ENCODE data around the gene ZNF668.
"Not testable (repeated sequence)": the region's sequence is repeated elsewhere in the genome, so short reads cannot be mapped to it uniquely, and the experiment has no call there.

The ZNF668 gene

DNA sequence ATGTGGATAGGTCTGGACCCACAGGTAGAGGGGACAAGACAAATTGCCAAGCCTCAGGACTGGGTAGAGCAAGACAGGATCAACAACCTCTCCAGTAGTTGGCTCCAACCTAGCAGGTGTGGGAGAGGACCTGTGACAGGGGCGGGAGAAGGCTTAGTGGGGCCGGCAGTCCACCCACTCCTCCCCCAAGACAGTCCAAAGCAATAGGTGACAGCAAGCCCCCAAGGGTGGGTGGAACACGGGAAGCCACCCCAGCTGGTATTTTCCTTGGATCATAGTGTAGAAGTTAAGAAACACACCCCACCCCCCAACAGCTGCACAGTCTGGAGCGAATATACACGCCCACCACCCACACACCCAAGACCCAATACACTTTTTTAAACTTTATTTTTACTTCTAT is 44.8 kb downstream of the ZNF668 start:
- DNase-seq (ENCODE audit: low read depth in 2 of 2), result no peak
- TF ChIP-seq, protein P1, sequence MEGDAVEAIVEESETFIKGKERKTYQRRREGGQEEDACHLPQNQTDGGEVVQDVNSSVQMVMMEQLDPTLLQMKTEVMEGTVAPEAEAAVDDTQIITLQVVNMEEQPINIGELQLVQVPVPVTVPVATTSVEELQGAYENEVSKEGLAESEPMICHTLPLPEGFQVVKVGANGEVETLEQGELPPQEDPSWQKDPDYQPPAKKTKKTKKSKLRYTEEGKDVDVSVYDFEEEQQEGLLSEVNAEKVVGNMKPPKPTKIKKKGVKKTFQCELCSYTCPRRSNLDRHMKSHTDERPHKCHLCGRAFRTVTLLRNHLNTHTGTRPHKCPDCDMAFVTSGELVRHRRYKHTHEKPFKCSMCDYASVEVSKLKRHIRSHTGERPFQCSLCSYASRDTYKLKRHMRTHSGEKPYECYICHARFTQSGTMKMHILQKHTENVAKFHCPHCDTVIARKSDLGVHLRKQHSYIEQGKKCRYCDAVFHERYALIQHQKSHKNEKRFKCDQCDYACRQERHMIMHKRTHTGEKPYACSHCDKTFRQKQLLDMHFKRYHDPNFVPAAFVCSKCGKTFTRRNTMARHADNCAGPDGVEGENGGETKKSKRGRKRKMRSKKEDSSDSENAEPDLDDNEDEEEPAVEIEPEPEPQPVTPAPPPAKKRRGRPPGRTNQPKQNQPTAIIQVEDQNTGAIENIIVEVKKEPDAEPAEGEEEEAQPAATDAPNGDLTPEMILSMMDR (IDR thresholded peaks at IDR 0.05; ENCODE audit: low read depth, low read length), result no peak
- H3K4me3 ChIP-seq (replicated peaks in 1 of 2; ENCODE audit: low read depth in 2 of 2, low read length in 2 of 2), result no peak overlapping the region

DNA sequence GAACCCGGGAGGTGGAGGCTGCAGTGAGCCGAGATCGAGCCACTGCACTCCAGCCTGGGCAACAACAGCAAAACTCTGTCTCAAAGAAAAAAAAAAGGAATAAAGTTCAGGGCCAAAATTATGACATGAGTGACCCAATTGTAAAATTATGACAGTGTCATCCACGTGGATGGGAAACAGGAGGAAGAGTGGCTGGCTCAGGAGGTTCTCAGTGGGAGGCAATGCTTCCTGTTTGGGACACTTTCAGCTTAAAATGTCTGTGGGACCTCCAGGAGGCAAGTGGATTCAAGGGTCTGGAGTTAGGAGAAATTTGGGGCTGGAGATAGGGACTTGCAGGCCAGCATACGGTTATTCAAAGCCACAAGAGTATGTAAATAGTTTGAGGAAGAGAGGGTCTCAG is 48.7 kb downstream of the ZNF668 start:
- TF ChIP-seq, protein P1 (IDR thresholded peaks at IDR 0.05; ENCODE audit: low read depth, low read length), result no peak
- no peak for DNase-seq (ENCODE audit: low read depth in 2 of 2)
- no peak overlapping the region for H3K4me3 ChIP-seq (replicated peaks in 1 of 2; ENCODE audit: low read depth in 2 of 2, low read length in 2 of 2)

DNA sequence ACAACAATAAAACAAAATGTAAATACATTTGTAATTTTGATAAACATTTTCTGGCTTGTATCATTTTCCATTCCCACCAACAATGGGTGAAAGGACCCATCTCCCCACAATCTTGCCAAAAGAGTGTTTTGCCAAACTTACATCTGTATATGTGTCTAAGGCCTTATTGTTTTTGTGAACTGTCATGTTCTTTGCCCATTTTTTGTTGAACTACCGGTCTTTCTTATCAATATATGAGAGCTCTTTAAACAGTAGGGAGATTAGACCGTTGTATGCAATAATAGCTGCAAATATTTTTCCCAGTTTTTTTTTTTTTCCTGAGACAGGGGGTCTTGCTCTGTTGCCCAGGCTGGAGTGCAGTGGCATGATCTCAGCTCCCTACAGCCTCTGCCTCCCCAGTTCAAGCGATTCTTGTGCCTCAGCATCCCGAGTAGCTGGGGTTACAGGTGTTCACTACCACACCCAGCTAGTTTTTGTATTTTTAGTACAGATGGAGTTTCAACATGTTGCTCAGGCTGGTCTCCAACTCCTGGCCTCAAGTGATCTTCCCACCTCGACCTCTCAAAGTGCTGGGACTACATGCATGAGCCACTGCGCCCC is 50.3 kb downstream of the ZNF668 start:
- TF ChIP-seq, protein P1 (IDR thresholded peaks at IDR 0.05; ENCODE audit: low read depth, low read length), result no peak
- no peak overlapping the region for H3K4me3 ChIP-seq (replicated peaks in 1 of 2; ENCODE audit: low read depth in 2 of 2, low read length in 2 of 2)
- no peak for DNase-seq (ENCODE audit: low read depth in 2 of 2)

DNA sequence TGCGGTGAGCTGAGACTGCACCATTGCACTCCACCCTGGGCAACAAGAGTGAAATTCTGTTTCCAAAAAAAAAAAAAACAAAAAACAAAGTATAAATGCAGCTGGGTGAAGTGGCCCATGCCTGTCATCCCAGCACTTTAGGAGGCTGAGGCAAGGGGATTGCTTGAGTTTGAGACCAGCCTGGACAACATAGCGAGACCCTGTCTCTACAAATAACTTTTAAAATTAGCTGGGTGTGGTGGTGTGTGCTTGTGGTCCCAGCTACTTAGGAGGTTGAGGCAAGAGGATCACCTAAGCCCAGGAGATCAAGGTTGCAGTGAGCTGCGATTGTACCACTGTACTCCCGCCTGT is 50.8 kb downstream of the ZNF668 start:
- no peak overlapping the region for H3K4me3 ChIP-seq (replicated peaks in 1 of 2; ENCODE audit: low read depth in 2 of 2, low read length in 2 of 2)
- DNase-seq (ENCODE audit: low read depth in 2 of 2), result no peak
- TF ChIP-seq, protein P1 (IDR thresholded peaks at IDR 0.05; ENCODE audit: low read depth, low read length), result no peak

DNA sequence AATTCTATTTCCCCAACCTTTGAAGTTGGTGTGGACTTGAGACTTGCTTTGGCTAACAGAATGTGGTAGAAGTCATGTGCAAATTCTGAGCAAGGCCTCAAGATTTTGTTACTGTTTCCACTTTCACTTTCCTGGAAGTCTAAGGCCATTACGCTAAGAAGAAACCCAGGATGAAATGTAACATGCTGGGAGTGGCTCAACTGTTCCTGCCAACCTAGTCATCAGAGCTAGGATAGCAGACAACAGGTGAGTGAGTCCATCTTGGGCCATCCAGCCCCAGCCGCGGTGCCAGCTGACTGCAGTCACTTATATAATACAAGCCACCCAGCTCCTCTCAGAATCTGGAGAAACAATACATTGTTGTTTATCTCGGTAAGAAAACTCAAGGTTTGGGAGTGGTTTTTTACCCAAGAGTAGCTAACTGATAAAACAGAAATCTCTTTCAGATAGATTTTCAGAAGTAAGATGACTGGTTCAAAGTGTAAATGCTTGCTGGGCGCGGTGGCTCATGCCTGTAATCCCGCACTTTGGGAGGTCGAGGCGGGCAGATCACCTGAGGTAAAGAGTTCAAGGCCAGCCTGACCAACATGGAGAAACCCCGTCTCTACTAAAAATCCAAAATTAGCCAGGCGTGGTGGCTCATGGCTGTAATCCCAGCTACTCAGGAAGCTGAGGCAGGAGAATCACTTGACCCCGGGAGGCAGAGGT is 51.3 kb downstream of the ZNF668 start:
- no peak overlapping the region for H3K4me3 ChIP-seq (replicated peaks in 1 of 2; ENCODE audit: low read depth in 2 of 2, low read length in 2 of 2)
- DNase-seq (ENCODE audit: low read depth in 2 of 2), result no peak
- TF ChIP-seq, protein P1 (IDR thresholded peaks at IDR 0.05; ENCODE audit: low read depth, low read length), result no peak

DNA sequence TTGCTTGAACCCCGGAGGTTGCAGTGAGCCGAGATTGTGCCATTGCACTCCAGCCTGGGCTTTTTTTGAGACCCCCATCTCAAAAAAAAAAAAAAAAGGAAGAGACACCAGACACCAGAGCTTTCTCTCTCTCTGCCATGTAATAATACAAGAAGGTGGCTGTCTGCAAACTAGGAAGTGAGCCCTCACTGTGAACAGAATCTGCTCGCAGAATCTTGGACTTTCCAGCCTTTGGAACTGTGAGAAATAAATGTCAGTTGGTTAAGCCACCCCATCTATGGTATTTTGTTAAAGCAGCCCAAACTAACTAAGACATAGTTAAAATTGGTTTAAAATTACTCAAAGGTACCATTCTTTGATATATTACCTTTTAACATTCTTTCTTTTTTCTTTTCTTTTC is 53.5 kb downstream of the ZNF668 start:
- TF ChIP-seq, protein P1 (IDR thresholded peaks at IDR 0.05; ENCODE audit: low read depth, low read length), result no peak
- no peak for DNase-seq (ENCODE audit: low read depth in 2 of 2)
- no peak overlapping the region for H3K4me3 ChIP-seq (replicated peaks in 1 of 2; ENCODE audit: low read depth in 2 of 2, low read length in 2 of 2)

DNA sequence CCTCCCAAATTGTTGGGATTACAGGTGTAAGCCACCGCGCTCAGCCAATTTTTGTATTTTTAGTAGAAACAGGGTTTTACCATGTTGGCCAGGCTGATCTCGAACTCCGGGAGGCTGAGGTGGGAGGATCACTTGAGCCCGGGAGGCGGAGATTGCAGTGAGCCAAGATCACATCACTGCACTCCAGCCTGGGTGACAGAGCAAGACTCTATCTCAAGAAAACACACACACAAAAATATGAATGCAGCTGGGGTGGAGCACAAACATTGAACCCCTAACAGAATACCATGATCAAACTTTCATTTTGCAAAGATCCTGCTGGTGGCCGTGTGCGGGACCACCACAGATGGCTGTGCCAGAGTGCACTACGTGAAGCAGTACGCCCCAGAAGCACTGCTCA is 56.3 kb downstream of the ZNF668 start:
- not testable (repeated sequence) for H3K4me3 ChIP-seq (replicated peaks in 1 of 2; ENCODE audit: low read depth in 2 of 2, low read length in 2 of 2); DNase-seq (ENCODE audit: low read depth in 2 of 2)

All from cardiac fibroblast (primary cell).